PFSK-1 (cell line): ENCODE data around the gene SLC4A1.

Experiments
- FOXP2 ChIP-seq: optimal IDR thresholded peaks from 2 replicates; pipeline ENCODE3; 2011; ENCODE audit warnings: borderline replicate concordance, control low read depth, inconsistent platforms; ENCODE audit not compliant: insufficient read depth; ENCODE audit errors: extremely low read length, extremely low read depth
- POLR2AphosphoS5 ChIP-seq: IDR thresholded peaks from 2 replicates; pipeline ENCODE4 v1.6.1; 2012; ENCODE audit warnings: low read depth, mild to moderate bottlenecking, control low read depth, low read length, moderate library complexity
- REST ChIP-seq, 2 experiments: IDR thresholded peaks; 2 replicates each; pipeline versions ENCODE4 v1.6.1 to v1.8.0; 2011 to 2012; ENCODE audit warnings: low read depth in 2 of 2, low read length in 2 of 2, control low read depth in 1 of 2, inconsistent platforms in 1 of 2, mild to moderate bottlenecking in 1 of 2, moderate library complexity in 1 of 2; ENCODE audit not compliant: insufficient read depth in 1 of 2
- SIN3A ChIP-seq: IDR thresholded peaks from 2 replicates; pipeline ENCODE4 v1.6.1; 2012; ENCODE audit warnings: mild to moderate bottlenecking, low read length, moderate library complexity, borderline replicate concordance; ENCODE audit not compliant: insufficient read depth
- TAF1 ChIP-seq: IDR thresholded peaks from 2 replicates; pipeline ENCODE4 v1.6.1; 2012; ENCODE audit warnings: low read length, control low read depth, borderline replicate concordance; ENCODE audit not compliant: insufficient read depth

SLC4A1 gene

GRCh38 chr17:44314524-44314868 is 46.6 kb upstream of the SLC4A1 start:
- TF ChIP-seq POLR2AphosphoS5 (no peak), TAF1 (no peak), REST (IDR thresholded peaks at IDR 0.05; ENCODE audit: insufficient read depth in 1 of 2, low read depth in 2 of 2, low read length in 2 of 2) (no peak), FOXP2 (no peak), SIN3A (no peak)

- TF ChIP-seq TAF1, result no peak
- no peak for TF ChIP-seq SIN3A
- TF ChIP-seq REST (IDR thresholded peaks at IDR 0.05; ENCODE audit: insufficient read depth in 1 of 2, low read depth in 2 of 2, low read length in 2 of 2), result no peak
- no peak for TF ChIP-seq POLR2AphosphoS5
- TF ChIP-seq FOXP2, result no peak
These were observed 46.1 kb upstream of the SLC4A1 start for GRCh38 chr17:44314031-44314430.

- TF ChIP-seq FOXP2 (no peak), POLR2AphosphoS5 (no peak), TAF1 (no peak), REST (IDR thresholded peaks at IDR 0.05; ENCODE audit: insufficient read depth in 1 of 2, low read depth in 2 of 2, low read length in 2 of 2) (no peak), SIN3A (no peak)
These were observed 44.6 kb upstream of the SLC4A1 start for GRCh38 chr17:44312396-44313104.

- TF ChIP-seq FOXP2, result no peak
- TF ChIP-seq TAF1, result no peak
- TF ChIP-seq SIN3A, result no peak
- TF ChIP-seq POLR2AphosphoS5, result no peak
- no peak for TF ChIP-seq REST (IDR thresholded peaks at IDR 0.05; ENCODE audit: insufficient read depth in 1 of 2, low read depth in 2 of 2, low read length in 2 of 2)
These were observed 43.7 kb upstream of the SLC4A1 start for GRCh38 chr17:44311562-44312181.
